HG03457 (cell line): Measurements from ENCODE around the gene SVOP.

ENCODE experiments used
- ATAC-seq: cut with Tn5 transposase; IDR thresholded peaks from one replicate; pipeline ENCODE4 v1.9.1; 2021; ENCODE audit warnings: moderate number of reproducible peaks; ENCODE audit not compliant: unreplicated experiment

SVOP gene

DNA sequence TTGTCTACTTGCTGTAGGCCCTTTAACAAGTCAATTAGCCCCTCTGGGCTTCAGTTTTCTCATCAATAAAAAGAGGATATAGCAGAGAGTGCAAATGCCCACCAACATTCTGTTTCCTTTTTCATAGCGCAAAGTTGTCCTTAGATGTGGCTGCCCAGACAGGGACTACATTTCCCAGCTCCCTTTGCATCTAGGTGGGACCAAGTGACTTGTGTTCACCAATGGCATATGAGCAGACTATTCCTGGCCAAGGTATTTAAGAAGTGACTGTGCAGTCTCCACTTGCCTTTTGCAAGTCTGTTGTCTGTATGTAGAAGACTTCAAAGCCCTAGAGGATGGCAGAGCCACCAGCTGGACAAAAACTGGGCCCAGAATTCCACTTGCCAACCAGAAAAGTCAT lies 81.3 kb downstream of the SVOP start:
- ATAC-seq = no peak

DNA sequence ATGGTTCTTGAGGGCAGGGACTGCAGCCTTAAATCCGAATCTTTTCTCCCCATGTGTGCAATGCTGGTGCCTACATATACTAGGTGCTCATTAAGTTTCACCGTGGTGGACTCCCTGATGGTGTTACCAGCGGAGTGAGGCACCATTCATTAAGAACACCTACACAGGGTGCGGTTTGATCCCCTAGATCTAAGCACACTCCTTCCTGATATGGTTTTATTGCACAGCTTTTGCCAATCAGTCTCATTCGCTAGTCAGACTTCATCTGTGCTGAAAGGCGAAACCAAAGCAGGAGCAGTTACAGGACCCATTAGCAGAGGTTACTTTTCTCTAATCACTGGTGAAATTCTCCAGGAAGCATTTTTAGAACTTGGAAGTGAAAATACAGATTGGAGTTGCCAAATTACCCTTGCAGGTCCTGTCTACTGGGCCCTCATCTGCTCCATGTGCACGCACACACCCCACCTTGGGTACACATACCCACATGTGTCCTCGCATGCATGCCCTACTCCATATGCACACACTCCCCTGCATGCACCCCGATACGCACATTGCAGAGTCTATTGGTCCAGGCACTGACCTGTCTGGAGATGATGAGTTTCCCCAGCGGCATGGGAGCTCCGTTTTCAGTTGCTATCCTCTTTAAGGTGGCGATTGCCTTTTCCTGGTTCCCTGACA lies 82.5 kb downstream of the SVOP start:
- no peak for ATAC-seq

DNA sequence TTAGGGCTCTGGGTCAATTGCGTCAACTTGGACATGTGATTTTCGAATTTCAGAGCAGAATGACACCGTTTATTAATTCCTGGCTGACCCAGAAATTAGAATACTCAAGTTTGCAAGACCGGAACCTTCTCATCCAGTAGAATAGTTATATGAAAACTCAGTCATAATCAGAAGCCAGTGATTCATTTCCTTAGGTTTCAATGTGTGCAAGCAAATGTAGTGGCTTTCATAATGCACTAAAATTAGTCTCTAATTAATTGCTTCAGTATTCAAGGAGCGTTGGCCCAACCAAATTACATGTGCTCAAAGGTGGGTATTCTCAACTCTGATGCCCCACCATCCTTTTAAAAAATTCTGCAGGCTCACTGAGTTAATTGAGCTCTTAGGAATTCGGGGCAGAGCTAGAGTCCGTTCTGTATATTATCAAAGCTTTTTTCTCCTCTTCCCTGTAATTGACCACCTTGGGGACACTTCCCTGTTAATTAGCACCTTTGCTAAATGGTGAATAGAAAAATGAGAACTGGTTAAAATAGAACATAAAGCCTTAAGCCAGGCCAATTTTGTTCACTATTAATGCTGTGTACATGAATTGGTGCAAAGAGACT lies 85.6 kb downstream of the SVOP start:
- no peak for ATAC-seq

DNA sequence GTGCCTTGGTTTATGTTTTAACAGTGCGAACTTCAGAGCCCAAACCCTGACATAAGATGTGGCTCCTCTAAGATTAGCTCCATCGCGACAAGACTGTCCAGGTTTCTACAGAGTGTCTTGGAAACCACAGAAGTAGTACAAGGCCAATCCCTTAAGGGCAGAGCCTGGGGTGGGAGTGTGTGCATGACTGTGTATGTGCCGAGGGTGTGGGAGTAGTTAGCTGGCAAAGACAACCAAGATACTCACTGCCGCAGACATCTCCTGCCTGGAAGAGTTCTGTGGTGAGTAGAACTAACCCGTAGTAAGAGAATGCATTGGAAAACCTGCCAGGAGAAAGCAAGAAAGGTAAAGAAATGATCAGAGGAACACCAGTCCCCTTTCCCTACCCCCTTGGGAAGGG lies 86.9 kb downstream of the SVOP start:
- no peak for ATAC-seq

DNA sequence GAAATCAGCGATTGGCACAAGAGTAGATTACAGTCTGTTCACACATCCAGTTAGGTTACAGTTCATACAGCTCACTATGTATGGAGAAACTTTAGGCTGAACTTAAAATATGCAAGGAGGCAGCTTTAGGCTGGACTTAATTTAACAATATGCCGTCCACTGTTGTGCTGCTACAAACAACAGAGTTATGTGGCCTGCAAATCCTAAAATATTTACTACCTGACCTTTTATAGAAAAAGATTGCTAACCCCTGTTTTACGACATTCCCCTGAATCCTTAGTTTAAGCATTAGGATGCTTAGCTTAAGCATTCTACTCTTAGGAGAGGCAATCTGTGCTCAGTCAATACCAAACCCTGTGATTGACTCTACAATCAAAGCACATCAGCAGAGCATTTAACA lies 90.1 kb downstream of the SVOP start:
- ATAC-seq = no peak

GRCh38 chr12:108930155-108930554 lies 90.7 kb downstream of the SVOP start:
- no peak for ATAC-seq

DNA sequence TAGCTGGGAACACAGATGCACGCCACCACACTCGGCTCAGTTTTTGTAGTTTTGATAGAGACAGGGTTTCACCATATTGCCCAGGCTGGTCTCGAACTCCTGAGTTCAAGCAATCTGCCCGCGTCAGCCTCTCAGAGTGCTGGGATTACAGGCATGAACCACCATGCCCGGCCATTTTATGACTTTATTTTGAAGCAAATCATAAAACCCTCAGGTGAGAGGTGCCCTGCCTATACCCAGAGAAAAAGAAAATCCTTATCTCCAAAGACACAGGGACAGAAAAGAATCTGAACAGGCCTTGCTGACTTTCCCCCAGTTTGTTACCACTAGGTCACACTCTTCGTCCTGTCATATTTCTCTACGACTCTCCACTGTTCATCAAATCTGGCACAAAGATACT lies 92.2 kb downstream of the SVOP start:
- no peak for ATAC-seq

DNA sequence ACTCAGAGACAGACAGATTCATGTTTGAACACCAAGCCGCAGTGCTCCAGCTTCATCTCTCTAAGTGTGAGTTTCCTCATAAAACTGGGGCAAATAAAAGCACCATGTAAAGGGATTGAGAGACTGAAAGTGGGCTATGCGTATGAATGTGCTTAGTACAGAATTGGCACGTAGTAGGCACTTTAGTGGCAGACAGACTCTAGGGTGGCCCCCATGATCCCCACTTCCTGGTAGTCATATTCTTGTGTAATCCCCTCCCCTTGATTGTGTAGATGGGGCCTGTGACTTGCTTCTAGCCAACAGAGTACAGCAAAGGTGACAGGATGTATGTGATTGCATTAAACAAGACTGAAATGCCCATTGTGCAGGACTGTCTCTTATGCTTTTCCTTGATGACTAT lies 98.0 kb downstream of the SVOP start:
- ATAC-seq = no peak

- no peak for ATAC-seq
Measured at GRCh38 chr12:108921946-108922345, 98.9 kb downstream of the SVOP start.

DNA sequence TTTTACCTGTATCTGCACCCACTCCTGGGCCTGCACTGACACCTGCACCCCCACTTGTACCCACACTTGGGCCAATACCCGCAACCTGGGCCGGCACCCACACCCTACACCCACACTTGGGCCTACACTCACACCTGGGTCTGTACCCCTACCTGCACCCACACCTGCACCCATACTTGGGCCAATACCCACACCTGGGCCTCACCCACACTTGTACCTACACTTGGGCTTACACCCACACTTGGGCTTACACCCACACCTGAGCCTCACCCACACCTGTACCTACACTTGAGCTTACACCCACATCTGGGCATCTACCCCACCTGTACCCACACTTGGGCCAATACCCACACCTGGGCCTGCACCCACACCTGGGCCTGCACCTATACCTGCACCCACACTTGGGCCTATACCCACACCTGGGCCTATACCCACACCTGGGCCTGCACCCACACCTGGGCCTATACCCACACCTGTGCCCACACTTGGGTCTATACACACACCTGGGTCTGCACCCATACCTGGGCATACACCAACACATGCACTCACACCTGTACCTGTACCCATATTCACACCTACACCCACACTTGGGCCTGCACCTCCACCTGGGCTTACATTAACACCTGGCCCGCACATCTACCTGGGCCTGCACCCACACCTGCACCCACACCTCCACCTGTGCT lies 101.8 kb downstream of the SVOP start:
- no peak for ATAC-seq

DNA sequence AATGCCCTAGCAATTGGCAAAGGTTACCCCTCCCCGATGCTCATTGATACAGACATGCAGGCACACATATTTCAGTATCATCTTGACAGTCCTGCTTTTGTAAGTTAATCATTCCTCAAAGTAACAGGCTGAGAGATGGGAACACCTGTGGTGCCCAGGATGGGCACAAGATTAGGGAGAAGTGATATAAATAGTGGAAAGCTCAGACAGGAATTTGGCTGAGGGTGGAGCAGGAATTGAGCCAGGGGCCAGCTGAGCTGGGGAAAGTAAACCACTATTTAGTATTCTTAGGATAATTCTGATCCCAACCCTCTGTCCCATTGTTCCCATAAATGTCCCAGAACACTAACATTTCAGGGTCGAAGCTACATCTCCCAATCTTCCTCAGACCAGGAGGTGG lies 102.7 kb downstream of the SVOP start:
- no peak for ATAC-seq

DNA sequence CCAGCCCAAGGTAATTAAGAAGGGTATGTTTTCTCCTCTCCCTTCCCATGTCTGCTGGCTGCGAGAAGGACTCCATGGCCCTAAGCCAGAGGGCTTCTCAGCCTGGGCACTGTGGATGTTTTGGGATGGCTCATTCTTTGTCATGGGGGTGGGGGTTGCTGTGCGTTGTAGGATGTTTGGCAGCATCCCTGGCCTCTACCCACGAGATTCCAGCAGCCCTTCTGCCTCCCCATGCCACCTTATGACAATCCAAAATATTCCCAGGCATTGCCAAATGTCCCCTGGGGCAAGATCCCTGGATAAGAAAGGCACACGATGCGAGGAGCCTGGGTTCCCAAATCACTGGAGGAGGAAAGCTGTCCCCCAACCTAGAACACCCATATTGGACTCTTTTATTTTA lies 104.5 kb downstream of the SVOP start:
- no peak for ATAC-seq

DNA sequence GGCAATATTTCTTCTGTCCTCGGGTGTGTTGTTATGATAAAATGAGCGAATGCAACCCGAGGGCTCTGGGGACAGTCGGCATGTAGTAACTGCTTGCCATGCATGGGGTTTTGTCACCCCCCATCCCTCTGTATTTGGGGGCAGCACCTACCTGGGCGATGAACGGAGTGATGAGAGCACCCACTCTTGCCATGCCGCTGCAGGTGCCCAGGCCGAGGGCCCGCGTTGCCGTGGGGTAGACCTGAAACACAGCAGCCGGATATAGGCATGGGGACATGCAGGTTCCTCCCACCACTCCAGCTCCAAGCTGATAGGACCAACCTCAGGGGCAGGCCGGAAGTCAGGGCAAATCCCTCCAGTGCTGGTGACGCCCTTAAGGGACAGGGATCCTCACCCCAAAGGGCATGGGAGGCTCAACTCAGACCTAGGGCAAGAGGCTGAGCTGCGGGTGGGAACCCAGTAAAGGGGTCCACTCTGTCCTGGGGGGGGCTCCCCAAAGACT lies 105.2 kb downstream of the SVOP start:
- no peak for ATAC-seq

GRCh38 chr12:108914121-108914531 lies 106.7 kb downstream of the SVOP start:
- no peak for ATAC-seq

- no peak for ATAC-seq
Measured at GRCh38 chr12:108912361-108912760, 108.5 kb downstream of the SVOP start.

DNA sequence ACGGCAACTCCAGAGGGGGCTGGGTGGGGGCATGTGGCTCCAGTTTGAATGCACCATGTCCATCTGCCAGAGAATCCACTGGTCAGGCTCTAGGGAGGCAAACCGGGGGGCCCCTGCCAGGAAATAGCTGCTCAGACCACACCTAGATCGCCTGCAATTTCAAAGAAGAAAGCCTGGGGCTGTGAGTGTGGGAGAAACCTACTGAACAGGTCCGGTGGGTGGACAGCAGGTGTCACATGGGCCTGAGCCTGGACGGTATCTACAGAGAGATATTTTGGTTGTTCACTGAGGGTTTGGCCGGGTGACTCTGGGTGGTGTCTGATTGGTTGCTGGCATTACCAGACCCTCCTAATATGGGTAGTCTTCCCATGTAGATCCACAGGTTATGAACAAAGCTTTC lies 109.0 kb downstream of the SVOP start:
- ATAC-seq = no peak

DNA sequence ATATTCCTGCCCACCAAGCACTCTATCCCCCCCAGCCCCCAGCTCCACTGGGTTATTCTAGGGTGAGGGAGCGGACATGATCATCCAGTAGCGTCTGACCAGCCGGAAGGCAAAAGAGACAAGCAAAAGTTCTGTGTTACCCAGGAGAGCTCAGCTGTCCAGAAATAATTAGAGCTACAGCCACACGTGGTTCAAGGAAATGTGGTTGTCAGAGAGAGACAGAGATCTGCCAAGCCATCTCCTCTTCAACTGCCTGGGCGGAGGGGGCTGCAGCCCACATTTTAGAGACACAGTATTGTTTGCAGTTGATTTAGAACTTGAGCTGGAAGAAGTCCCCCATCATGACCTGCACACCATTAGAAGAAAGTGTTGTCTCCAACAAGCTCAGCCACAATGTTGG lies 110.5 kb downstream of the SVOP start:
- no peak for ATAC-seq

GRCh38 chr12:108907839-108908351 lies 113.0 kb downstream of the SVOP start:
- ATAC-seq = no peak

DNA sequence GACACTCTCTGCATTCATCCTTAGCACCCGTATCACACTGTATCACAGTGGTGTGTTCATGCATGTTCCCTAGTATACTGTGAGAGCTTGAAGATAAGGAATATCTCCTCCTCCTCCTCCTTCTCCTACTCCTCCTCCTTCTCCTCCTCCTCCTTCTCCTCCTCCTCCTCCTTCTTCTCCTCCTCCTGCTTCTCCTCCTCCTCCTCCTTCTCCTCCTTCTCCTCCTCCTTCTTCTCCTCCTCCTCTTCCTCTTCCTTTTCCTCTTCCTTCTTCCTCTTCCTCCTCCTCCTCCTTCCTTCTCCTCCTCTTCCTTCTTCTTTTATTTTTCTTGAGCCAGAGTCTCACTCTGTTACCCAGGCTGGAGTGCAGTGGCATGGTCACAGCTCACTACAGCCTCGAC lies 113.9 kb downstream of the SVOP start:
- no peak for ATAC-seq

GRCh38 chr12:108905725-108906124 lies 115.1 kb downstream of the SVOP start:
- no peak for ATAC-seq

GRCh38 chr12:108899145-108899544 lies 121.7 kb downstream of the SVOP start:
- ATAC-seq = no peak

DNA sequence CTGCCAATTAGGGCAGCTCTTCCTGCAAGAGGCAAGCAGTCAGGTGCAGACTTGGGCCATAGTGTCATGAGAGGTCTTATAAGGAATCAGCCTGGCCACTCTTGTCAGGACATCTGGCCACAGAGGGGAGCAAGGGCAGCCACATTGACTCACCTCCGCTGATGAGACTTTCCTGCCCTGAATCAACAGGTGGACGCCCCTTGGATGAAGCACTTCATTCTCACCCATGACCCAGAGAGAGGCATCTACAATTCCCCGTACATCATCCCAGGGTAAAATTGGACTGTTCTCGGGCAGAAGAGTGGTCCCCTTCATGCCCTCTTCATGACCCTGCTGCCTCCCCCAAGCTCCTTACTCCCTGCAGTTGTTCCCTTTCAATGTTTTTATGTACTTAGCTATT lies 124.1 kb downstream of the SVOP start:
- ATAC-seq = no peak
